Stimulated activated naive CD8-positive, alpha-beta T cell treated with anti-CD3 and anti-CD28 coated beads, Interleukin-15, amount 100 ng/mL, for 72 hours (primary cell): ENCODE results near the gene AGAP3.

Source experiments
- ATAC-seq: fragments of 150-1000 bp; cut with Tn5 transposase; 2 replicates; pipeline ENCODE4 v1.10.0; 2021; ENCODE audit warnings: mild to moderate bottlenecking, moderate library complexity
- DNase-seq, 2 donors: peaks; one replicate each; pipeline ENCODE4 v3.0.0; 2021 to 2022
- H3K27ac Mint-ChIP-seq, 2 donors: one replicate each; pipeline ENCODE4 v1.8.0; 2022; ENCODE audit warnings: mild to moderate bottlenecking in 2 of 2, mixed read lengths in 2 of 2, moderate library complexity in 2 of 2
- H3K27me3 Mint-ChIP-seq: one replicate; pipeline ENCODE4 v1.8.0; 2022; ENCODE audit warnings: mixed read lengths
- H3K4me1 Mint-ChIP-seq: one replicate; pipeline ENCODE4 v1.8.0; 2022; ENCODE audit warnings: mild to moderate bottlenecking, mixed read lengths
- H3K4me3 Mint-ChIP-seq, 2 donors: one replicate each; pipeline ENCODE4 v1.8.0; 2022; ENCODE audit warnings: mild to moderate bottlenecking in 2 of 2, mixed read lengths in 2 of 2, moderate library complexity in 1 of 2
- H3K9me3 Mint-ChIP-seq, 2 donors: one replicate each; pipeline ENCODE4 v1.8.0; 2022; ENCODE audit warnings: mixed read lengths in 2 of 2

AGAP3 gene

DNA sequence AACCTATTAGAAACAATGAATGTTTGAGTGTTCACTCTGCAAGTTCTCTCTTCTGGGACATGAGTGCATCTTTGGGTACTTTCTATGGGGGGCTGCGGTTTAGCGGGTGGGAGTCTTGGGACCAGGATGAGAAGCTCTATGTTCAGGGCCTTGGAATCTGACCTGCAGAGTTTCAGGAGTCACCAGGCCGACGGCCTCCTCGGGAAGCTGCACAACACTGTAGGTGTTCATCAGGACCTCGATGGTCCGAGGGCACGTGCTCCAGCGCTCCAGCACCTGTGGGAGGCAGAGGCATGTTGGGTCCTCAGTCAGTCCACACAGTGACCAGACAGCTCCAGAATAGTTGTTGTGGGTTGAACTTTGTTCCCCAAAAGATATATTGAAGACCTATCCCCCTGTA, 90.1 kb downstream of the AGAP3 start:
- H3K9me3 Mint-ChIP-seq: no peaks in the 10 kb centered on the region
- ATAC-seq (no peak), DNase-seq (no peak)
- H3K4me3 Mint-ChIP-seq: no peak overlapping the region
- H3K4me1 Mint-ChIP-seq: peaks cover 8% of the 10 kb centered on the region
- H3K27me3 Mint-ChIP-seq: peaks cover 72% of the 10 kb centered on the region
- no peak overlapping the region for H3K27ac Mint-ChIP-seq

DNA sequence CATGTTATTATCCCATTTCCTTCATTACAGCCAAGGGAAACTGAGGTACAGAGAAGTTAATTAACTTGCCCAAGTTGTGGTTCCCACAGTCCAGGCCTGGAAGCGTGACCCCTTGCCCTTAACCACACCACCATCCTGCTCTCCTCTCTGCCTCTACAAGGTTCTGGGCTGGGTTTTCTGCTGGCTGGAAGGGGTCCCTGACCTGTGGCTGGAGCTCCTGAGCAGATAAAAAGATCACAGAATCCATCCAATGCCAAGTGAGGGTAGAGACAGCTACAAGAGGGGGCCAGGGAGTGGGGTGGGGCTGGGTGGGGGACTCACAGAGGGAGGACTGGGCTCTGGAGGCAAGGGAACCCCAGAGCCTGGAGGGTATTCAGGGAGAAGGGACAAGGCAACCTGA, 91.0 kb downstream of the AGAP3 start:
- peaks cover 70% of the 10 kb centered on the region for H3K27me3 Mint-ChIP-seq
- ATAC-seq: no peak
- H3K9me3 Mint-ChIP-seq: no peaks in the 10 kb centered on the region
- H3K27ac Mint-ChIP-seq: no peak overlapping the region
- no peak overlapping the region for H3K4me3 Mint-ChIP-seq
- no peak for DNase-seq
- peaks cover 6% of the 10 kb centered on the region for H3K4me1 Mint-ChIP-seq

DNA sequence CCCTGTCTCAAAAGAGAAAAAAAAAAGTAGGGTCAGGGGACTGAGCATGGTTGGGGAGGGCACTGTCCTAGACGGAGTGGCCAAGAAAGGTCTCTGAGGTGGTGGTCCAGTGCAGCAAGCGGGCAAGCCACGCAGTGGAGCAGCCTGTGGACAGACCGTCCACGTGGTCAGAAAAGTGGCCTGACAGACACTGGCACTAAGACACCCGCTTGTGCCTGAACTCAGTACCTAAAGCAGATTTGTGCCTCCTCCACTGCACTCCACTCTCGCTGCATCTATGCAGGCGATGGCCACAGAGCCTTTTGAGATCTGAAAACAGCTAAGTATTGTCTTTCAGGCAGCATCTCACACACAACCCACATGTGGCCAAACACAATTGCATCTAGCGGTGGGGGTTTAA, 92.0 kb downstream of the AGAP3 start:
- H3K27me3 Mint-ChIP-seq: peaks cover 61% of the 10 kb centered on the region
- DNase-seq (no peak), ATAC-seq (no peak)
- no peaks in the 10 kb centered on the region for H3K9me3 Mint-ChIP-seq
- H3K27ac Mint-ChIP-seq: no peak overlapping the region
- no peak overlapping the region for H3K4me3 Mint-ChIP-seq
- no peaks in the 10 kb centered on the region for H3K4me1 Mint-ChIP-seq

DNA sequence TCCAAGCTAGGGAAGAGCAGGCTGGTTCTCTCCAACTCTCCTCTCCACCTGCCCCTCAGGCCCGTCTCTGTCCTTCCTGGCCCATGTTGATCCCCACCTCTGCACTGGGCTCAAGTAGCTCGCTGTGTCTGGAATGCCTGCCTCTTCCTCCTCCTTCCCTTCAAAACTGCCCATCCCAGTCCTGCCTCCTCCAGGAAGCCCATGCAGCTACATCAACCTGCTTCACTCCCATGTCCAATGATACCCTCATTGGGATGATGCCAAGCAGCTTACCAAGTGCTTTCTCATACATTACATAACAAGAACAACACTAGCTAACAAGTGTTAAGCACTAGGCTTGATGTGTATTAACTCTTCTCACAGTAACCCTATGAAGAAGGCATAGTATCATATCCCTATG, 92.6 kb downstream of the AGAP3 start:
- Mint-ChIP-seq H3K4me3 (no peak overlapping the region), H3K27ac (no peak overlapping the region), H3K27me3 (peaks cover 55% of the 10 kb centered on the region), H3K9me3 (no peaks in the 10 kb centered on the region), H3K4me1 (no peaks in the 10 kb centered on the region)
- DNase-seq: no peak
- ATAC-seq: no peak

- Mint-ChIP-seq H3K4me3 (no peak overlapping the region), H3K4me1 (no peaks in the 10 kb centered on the region), H3K9me3 (no peaks in the 10 kb centered on the region), H3K27me3 (peaks cover 49% of the 10 kb centered on the region), H3K27ac (no peak overlapping the region)
- DNase-seq: no peak
- no peak for ATAC-seq
These were observed 93.1 kb downstream of the AGAP3 start for GRCh38 chr7:151179287-151179860.

DNA sequence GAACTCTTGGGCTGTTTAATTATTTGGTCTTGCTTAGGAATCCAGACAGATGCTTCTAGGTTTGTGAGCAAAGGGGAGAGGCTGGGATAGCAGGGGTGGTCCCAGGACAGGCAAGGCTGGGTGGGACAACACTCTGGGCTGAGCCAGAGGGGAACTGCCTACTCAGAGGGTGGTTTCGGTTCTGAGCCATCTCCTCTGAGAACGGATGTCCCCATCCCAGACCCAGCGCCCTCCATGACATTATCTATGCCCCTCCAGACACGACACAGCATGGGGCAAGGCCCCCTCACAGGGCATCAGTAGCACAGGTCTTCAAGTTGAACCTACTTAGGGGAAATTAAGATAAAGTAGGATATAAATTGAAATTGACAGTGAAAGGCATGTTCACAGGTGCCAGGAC, 93.7 kb downstream of the AGAP3 start:
- ATAC-seq (no peak), DNase-seq (no peak)
- Mint-ChIP-seq H3K9me3 (no peaks in the 10 kb centered on the region), H3K4me3 (no peak overlapping the region), H3K27me3 (peaks cover 44% of the 10 kb centered on the region), H3K27ac (no peak overlapping the region), H3K4me1 (no peaks in the 10 kb centered on the region)

DNA sequence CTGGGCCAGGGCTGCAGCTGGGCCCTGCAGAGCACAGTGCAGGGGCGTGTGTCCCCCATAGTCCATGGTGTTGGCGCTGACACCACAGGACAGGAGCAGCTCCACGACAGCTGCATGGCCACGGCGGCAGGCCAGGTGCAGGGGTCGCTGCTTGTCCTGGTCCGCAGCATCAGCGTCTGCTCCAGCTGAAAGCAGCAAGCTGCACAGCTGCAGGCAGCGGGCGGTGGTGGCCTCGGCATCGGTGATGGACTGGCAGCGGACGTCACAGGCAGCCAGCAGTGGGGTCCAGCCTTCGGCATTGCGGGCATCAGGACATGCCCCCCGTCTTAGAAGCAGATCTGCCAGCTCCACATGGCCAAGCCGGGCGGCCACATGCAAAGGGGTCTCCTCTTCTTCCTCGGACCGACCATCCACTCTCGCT, 94.7 kb downstream of the AGAP3 start:
- no peaks in the 10 kb centered on the region for H3K9me3 Mint-ChIP-seq
- H3K27me3 Mint-ChIP-seq: peaks cover 33% of the 10 kb centered on the region
- H3K27ac Mint-ChIP-seq: no peak overlapping the region
- no peak for ATAC-seq
- no peak overlapping the region for H3K4me3 Mint-ChIP-seq
- H3K4me1 Mint-ChIP-seq: no peaks in the 10 kb centered on the region
- DNase-seq: no peak

GRCh38 chr7:151185762-151186639, 99.7 kb downstream of the AGAP3 start:
- H3K4me1 Mint-ChIP-seq: peaks cover 4% of the 10 kb centered on the region
- peaks cover 8% of the 10 kb centered on the region for H3K27me3 Mint-ChIP-seq
- H3K27ac Mint-ChIP-seq: no peak overlapping the region
- H3K4me3 Mint-ChIP-seq: no peak overlapping the region
- no peaks in the 10 kb centered on the region for H3K9me3 Mint-ChIP-seq
- no peak for DNase-seq
- ATAC-seq: no peak

GRCh38 chr7:151186640-151187408, 100.5 kb downstream of the AGAP3 start, which contains the start of gene ASB10:
Gene ASB10 (minus strand): TSS chr7:151187250. CDS start chr7:151187130, 120 bp downstream.
- no peaks in the 10 kb centered on the region for H3K9me3 Mint-ChIP-seq
- H3K4me3 Mint-ChIP-seq: no peak within 1 kb of the TSS
- peaks cover 5% of the 10 kb centered on the region for H3K27me3 Mint-ChIP-seq
- peaks cover 4% of the 10 kb centered on the region for H3K4me1 Mint-ChIP-seq
- DNase-seq (no peak), ATAC-seq (no peak)
- no peak within 1 kb of the TSS for H3K27ac Mint-ChIP-seq

- Mint-ChIP-seq H3K27me3 (no peaks in the 10 kb centered on the region), H3K27ac (no peak overlapping the region), H3K4me1 (peaks cover 4% of the 10 kb centered on the region), H3K9me3 (no peaks in the 10 kb centered on the region), H3K4me3 (no peak overlapping the region)
- no peak for DNase-seq
- ATAC-seq: no peak
These were observed 101.4 kb downstream of the AGAP3 start for GRCh38 chr7:151187409-151188251.

DNA sequence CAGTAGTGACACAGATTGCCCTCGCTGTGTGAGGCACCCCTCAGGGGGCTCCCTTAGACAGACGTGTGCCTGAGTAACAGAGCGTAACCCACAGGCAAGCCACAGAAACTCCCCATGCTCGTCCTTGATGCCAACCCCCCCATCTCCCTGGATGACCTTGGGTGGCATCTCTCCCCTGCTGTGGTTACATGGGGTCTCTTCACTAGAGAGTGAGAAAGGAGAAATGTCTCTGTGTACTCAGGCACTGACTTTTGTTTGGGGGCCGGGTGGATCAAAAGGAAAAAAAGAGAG, 101.9 kb downstream of the AGAP3 start:
- no peak overlapping the region for H3K4me3 Mint-ChIP-seq
- H3K4me1 Mint-ChIP-seq: peaks cover 4% of the 10 kb centered on the region
- H3K9me3 Mint-ChIP-seq: no peaks in the 10 kb centered on the region
- no peak for DNase-seq
- no peaks in the 10 kb centered on the region for H3K27me3 Mint-ChIP-seq
- no peak for ATAC-seq
- no peak overlapping the region for H3K27ac Mint-ChIP-seq

DNA sequence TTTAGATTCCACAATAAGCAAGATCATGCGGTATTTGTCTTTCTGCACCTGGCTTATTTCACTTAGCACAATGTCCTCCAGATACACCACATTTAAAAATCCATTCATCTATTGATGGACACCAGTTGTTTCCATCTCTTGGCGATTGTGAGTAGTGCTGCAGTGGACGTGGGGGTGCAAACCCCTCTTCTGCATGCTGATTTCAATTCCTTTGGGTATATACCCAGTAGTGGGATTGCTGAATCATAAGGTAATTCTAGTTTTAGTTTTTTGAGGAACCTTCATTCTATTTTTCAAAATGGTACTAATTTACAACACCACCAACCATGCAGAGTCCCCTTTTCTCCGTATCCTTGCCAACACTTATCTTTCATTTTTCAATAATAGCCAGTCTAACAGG, 102.8 kb downstream of the AGAP3 start:
- Mint-ChIP-seq H3K4me1 (peaks cover 4% of the 10 kb centered on the region), H3K27ac (peak overlapping the region in 1 of 2 donors; percentile 38), H3K4me3 (no peak overlapping the region), H3K27me3 (no peaks in the 10 kb centered on the region), H3K9me3 (no peaks in the 10 kb centered on the region)
- DNase-seq: no peak
- no peak for ATAC-seq

GRCh38 chr7:151191544-151191943, 105.3 kb downstream of the AGAP3 start:
- H3K27me3 Mint-ChIP-seq: no peaks in the 10 kb centered on the region
- no peaks in the 10 kb centered on the region for H3K9me3 Mint-ChIP-seq
- ATAC-seq (no peak), DNase-seq (no peak)
- no peak overlapping the region for H3K4me3 Mint-ChIP-seq
- H3K27ac Mint-ChIP-seq: no peak overlapping the region
- H3K4me1 Mint-ChIP-seq: peaks cover 10% of the 10 kb centered on the region

DNA sequence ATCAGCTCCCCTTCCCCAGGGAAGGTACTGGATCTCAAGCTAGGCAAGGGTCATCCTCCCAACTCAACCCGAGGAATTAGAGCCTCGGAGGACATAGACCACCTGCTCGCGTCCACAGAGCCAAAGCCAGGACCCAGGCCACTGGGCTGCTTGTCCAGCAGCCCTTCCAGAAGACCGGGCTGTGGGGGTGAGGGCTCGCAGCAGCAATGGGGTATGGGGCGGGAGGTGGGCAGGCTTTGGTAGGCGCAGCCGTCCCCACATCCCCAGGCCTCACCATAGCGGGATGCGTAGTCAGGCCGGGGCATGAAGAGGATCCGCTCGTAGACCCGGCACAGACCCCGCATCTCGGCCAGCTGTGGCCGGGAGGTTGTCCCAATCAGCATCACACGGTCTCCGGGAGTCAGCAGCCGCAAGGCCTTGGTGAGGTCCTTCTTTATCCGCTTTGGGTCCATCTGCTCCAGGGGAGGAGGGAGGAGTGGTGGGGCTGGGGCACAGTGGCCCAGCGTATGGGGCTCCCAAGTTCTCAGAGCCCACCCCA, 105.8 kb downstream of the AGAP3 start:
- H3K4me1 Mint-ChIP-seq: peaks cover 10% of the 10 kb centered on the region
- no peak for ATAC-seq
- H3K9me3 Mint-ChIP-seq: no peaks in the 10 kb centered on the region
- H3K27me3 Mint-ChIP-seq: no peaks in the 10 kb centered on the region
- H3K4me3 Mint-ChIP-seq: no peak overlapping the region
- no peak for DNase-seq
- H3K27ac Mint-ChIP-seq: no peak overlapping the region
